Loucy (cell line): ENCODE results near the gene DROSHA.

Experiments
- H2AFZ ChIP-seq: fragments of 200-600 bp; sonication (generic); 2 replicates; pipeline ENCODE4 v1.6.0; 2016; ENCODE audit warnings: antibody characterized with exemption, mild to moderate bottlenecking, low read length, moderate library complexity
- H3F3A ChIP-seq: fragments of 200-600 bp; 2 replicates; pipeline ENCODE4 v1.6.0; 2016; ENCODE audit warnings: antibody characterized with exemption, low read depth, mild to moderate bottlenecking
- H3K27me3 ChIP-seq: fragments of 200-600 bp; sonication (generic); 2 replicates; pipeline ENCODE4 v1.6.1; 2014; ENCODE audit warnings: low read length, mild to moderate bottlenecking; ENCODE audit not compliant: insufficient read depth, poor library complexity, severe bottlenecking
- H3K36me3 ChIP-seq: fragments of 200-600 bp; sonication (generic); 2 replicates; pipeline ENCODE4 v1.6.1; 2016; ENCODE audit warnings: low read length; ENCODE audit not compliant: insufficient read depth
- H3K4me1 ChIP-seq: fragments of 200-600 bp; sonication (generic); 2 replicates; pipeline ENCODE4 v1.5.1; 2014; ENCODE audit warnings: low read length, mild to moderate bottlenecking; ENCODE audit not compliant: insufficient read depth, poor library complexity, severe bottlenecking
- H3K4me2 ChIP-seq: fragments of 200-600 bp; sonication (generic); 2 replicates; pipeline ENCODE4 v1.6.0; 2014; ENCODE audit warnings: antibody characterized with exemption, low read length, low read depth, mild to moderate bottlenecking; ENCODE audit not compliant: poor library complexity, severe bottlenecking
- H3K4me3 ChIP-seq: fragments of 200-600 bp; sonication (generic); 2 replicates; pipeline ENCODE4 v1.5.1; 2014; ENCODE audit warnings: low read length, mild to moderate bottlenecking, mixed read lengths; ENCODE audit not compliant: poor library complexity, severe bottlenecking
- H3K79me2 ChIP-seq: fragments of 200-600 bp; sonication (generic); 2 replicates; pipeline ENCODE4 v1.6.1; 2014; ENCODE audit warnings: low read length; ENCODE audit not compliant: insufficient read depth
- H3K9ac ChIP-seq: fragments of 200-600 bp; sonication (generic); 2 replicates; pipeline ENCODE4 v1.6.0; 2014; ENCODE audit warnings: mild to moderate bottlenecking, low read depth, low read length, moderate library complexity; ENCODE audit not compliant: poor library complexity, severe bottlenecking
- H3K9me2 ChIP-seq: fragments of 200-600 bp; sonication (generic); replicated peaks from 2 replicates; pipeline ENCODE4 v1.6.1; 2016; ENCODE audit warnings: low read depth, low read length, mixed read lengths
- H3K9me3 ChIP-seq: fragments of 200-600 bp; sonication (generic); 2 replicates; pipeline ENCODE4 v1.6.1; 2014; ENCODE audit warnings: mild to moderate bottlenecking, antibody characterized with exemption, low read length, low read depth; ENCODE audit not compliant: insufficient read depth
- H4K20me1 ChIP-seq: fragments of 200-600 bp; sonication (generic); 2 replicates; pipeline ENCODE4 v1.6.0; 2014; ENCODE audit warnings: antibody characterized with exemption, low read length, mild to moderate bottlenecking; ENCODE audit not compliant: insufficient read depth, poor library complexity, severe bottlenecking
- CTCF ChIP-seq: fragments of 200-600 bp; sonication (generic); conservative IDR thresholded peaks from 2 replicates; pipeline ENCODE4 v1.5.1; 2014; ENCODE audit warnings: mild to moderate bottlenecking, antibody characterized with exemption, low read length
- EZH2phosphoT487 ChIP-seq: fragments of 200-600 bp; IDR thresholded peaks from 2 replicates; pipeline ENCODE4 v1.6.1; 2018; ENCODE audit warnings: antibody characterized with exemption, mild to moderate bottlenecking, moderate library complexity, borderline replicate concordance

Gene DROSHA

GRCh38 chr5:31453522-31453921 is 78.4 kb downstream of the DROSHA start:
- H3F3A ChIP-seq: no peaks in the 10 kb centered on the region
- no peak overlapping the region for H2AFZ ChIP-seq
- no peak overlapping the region for H3K4me2 ChIP-seq
- no peaks in the 10 kb centered on the region for H3K9me2 ChIP-seq
- H3K4me1 ChIP-seq: no peaks in the 10 kb centered on the region
- H4K20me1 ChIP-seq: no peaks in the 10 kb centered on the region
- no peak overlapping the region for H3K9ac ChIP-seq
- H3K79me2 ChIP-seq: no peaks in the 10 kb centered on the region
- TF ChIP-seq EZH2phosphoT487 (no peak), CTCF (no peak)
- no peaks in the 10 kb centered on the region for H3K27me3 ChIP-seq
- no peak overlapping the region for H3K4me3 ChIP-seq
- peaks cover 52% of the 10 kb centered on the region for H3K36me3 ChIP-seq
- H3K9me3 ChIP-seq: no peaks in the 10 kb centered on the region

DNA sequence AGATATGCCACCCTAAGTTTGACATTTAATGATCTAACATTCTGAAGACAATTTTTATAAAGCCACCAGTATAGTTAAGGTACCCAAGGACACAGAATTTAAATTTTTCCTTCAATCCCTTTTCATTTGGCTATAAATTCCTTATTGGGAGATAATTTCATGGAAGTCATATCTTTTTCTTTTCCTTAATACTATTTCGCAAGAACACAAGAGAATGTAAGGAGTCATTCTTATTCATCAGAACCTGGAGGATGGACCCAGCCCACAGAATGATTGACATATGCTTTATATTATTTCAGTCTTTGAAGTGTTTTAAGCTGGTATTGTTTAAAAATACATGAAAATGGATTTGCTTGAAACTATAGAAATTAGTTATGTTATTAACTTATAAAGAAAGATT is 79.6 kb downstream of the DROSHA start:
- no peaks in the 10 kb centered on the region for H3K27me3 ChIP-seq
- no peak overlapping the region for H2AFZ ChIP-seq
- no peaks in the 10 kb centered on the region for H3K79me2 ChIP-seq
- no peak overlapping the region for H3K4me2 ChIP-seq
- no peak overlapping the region for H3K4me3 ChIP-seq
- no peaks in the 10 kb centered on the region for H3F3A ChIP-seq
- peaks cover 54% of the 10 kb centered on the region for H3K36me3 ChIP-seq
- no peaks in the 10 kb centered on the region for H4K20me1 ChIP-seq
- TF ChIP-seq EZH2phosphoT487 (no peak), CTCF (no peak)
- H3K9ac ChIP-seq: no peak overlapping the region
- H3K9me2 ChIP-seq: no peaks in the 10 kb centered on the region
- H3K4me1 ChIP-seq: no peaks in the 10 kb centered on the region
- no peaks in the 10 kb centered on the region for H3K9me3 ChIP-seq

GRCh38 chr5:31449962-31450361 is 81.9 kb downstream of the DROSHA start:
- no peak overlapping the region for H3K4me2 ChIP-seq
- H3K36me3 ChIP-seq: peaks cover 53% of the 10 kb centered on the region

More at GRCh38 chr5:31449962-31450361, 81.9 kb downstream of the DROSHA start:
- no peaks in the 10 kb centered on the region for H3K9me3 ChIP-seq
- H3K4me3 ChIP-seq: no peak overlapping the region
- no peaks in the 10 kb centered on the region for H3K27me3 ChIP-seq
- H3K9ac ChIP-seq: no peak overlapping the region
- no peaks in the 10 kb centered on the region for H3K79me2 ChIP-seq
- H2AFZ ChIP-seq: no peak overlapping the region
- H3F3A ChIP-seq: no peaks in the 10 kb centered on the region
- H3K4me1 ChIP-seq: no peaks in the 10 kb centered on the region
- H3K9me2 ChIP-seq: no peaks in the 10 kb centered on the region
- H4K20me1 ChIP-seq: no peaks in the 10 kb centered on the region
- TF ChIP-seq EZH2phosphoT487 (no peak), CTCF (no peak)
